K562 (cell line): ENCODE measurements around the gene VSIG10L2. TPM values are rescaled to one million over a fixed set of nuclear protein-coding genes. Genes with fewer than 3 reads are reported as not detected.

ENCODE experiments used
- CBX3 ChIP-seq, 2 experiments: IDR thresholded peaks; 1 replicate in 1 of 2; 2 replicates in 1 of 2; pipeline ENCODE4 v1.6.1; 2012; ENCODE audit warnings: inconsistent platforms in 2 of 2, low read length in 2 of 2, borderline replicate concordance in 1 of 2, control low read depth in 1 of 2
- GABPB1 ChIP-seq: sonication (generic); formaldehyde crosslinking; IDR thresholded peaks from 2 replicates; pipeline ENCODE4 v1.8.0; 2022; ENCODE audit warnings: mild to moderate bottlenecking, missing genetic modification reagents
- HSF4 ChIP-seq: fragments of 250-450 bp; sonication (Bioruptor Pico); IDR thresholded peaks from 2 replicates; pipeline ENCODE4 v2.1.2; 2022; ENCODE audit warnings: mild to moderate bottlenecking, moderate library complexity, borderline replicate concordance
- PRPF4 ChIP-seq: fragments of 200-400 bp; formaldehyde crosslinking; IDR thresholded peaks from one replicate; pipeline ENCODE4 v1.6.1; 2017; ENCODE audit warnings: low read length, low read depth, mild to moderate bottlenecking; ENCODE audit not compliant: insufficient read depth, poor library complexity, severe bottlenecking
- RBM15 ChIP-seq: fragments of 200-400 bp; formaldehyde crosslinking; IDR thresholded peaks from 2 replicates; pipeline ENCODE4 v1.6.1; 2018; ENCODE audit warnings: mild to moderate bottlenecking, low read length, moderate library complexity; ENCODE audit not compliant: insufficient read depth
- RBM17 ChIP-seq: fragments of 200-400 bp; formaldehyde crosslinking; IDR thresholded peaks from 2 replicates; pipeline ENCODE4 v1.6.1; 2017; ENCODE audit warnings: low read depth, mild to moderate bottlenecking, low read length, borderline replicate concordance
- SAP30 ChIP-seq: fragments of 200-600 bp; sonication (generic); IDR thresholded peaks from 2 replicates; pipeline ENCODE4 v1.6.1; 2012; ENCODE audit warnings: borderline replicate concordance, low read depth, mild to moderate bottlenecking, moderate library complexity, low read length, control low read depth, inconsistent platforms; ENCODE audit not compliant: insufficient read depth, poor library complexity, severe bottlenecking
- SMAD3 ChIP-seq: fragments of 450-650 bp; formaldehyde crosslinking; conservative IDR thresholded peaks from 2 replicates; pipeline ENCODE4 v1.4.0; 2020; ENCODE audit warnings: mild to moderate bottlenecking
- TCF7L2 ChIP-seq: fragments of 150-350 bp; IDR thresholded peaks from 2 replicates; pipeline ENCODE4 v1.6.1; 2016; ENCODE audit warnings: low read depth, mild to moderate bottlenecking, low read length, moderate library complexity
- ZNF197 ChIP-seq: fragments of 200-800 bp; sonication (Bioruptor generic); IDR thresholded peaks from 2 replicates; pipeline ENCODE4 v1.6.1; 2016; ENCODE audit warnings: low read depth, missing genetic modification characterization, missing compliant biosample characterization
- ZNF584 ChIP-seq: fragments of 200-800 bp; sonication (Bioruptor generic); IDR thresholded peaks from 2 replicates; pipeline ENCODE4 v1.6.1; 2016; ENCODE audit warnings: low read depth, mild to moderate bottlenecking, missing genetic modification characterization, missing compliant biosample characterization
- polyA plus RNA-seq, 8 experiments: library from polyadenylated mRNA; depleted of rRNA in 4 of 8; stranded (reverse) in 5 of 8; unstranded in 3 of 8; fragments of >200 nt; fragmentation: Nextera tagmentation in 2 of 8; fragmentation: Illumina TruSeq in 1 of 8; extraction: Ambion mirVana in 2 of 8; extraction: Trizol in 1 of 8; gene quantifications; 2 replicates each; pipeline versions ENCODE4 v1.2.1 to v1.2.3, GENCODE V29; 2011 to 2014; ENCODE audit warnings: inconsistent platforms in 1 of 8, missing spikeins in 1 of 8
- total RNA-seq, 7 experiments: library from RNA; depleted of rRNA in 6 of 7; stranded (reverse); fragments of >200 nt in 6 of 7; fragmentation: Illumina TruSeq in 2 of 7; extraction: Trizol in 2 of 7; gene quantifications; 2 replicates each; pipeline versions ENCODE4 v1.2.1 to v1.2.3, GENCODE V29; 2011 to 2021; ENCODE audit warnings: low replicate concordance in 1 of 7
- TF ChIP-seq, protein P1 (sequence below): sonication (generic); formaldehyde crosslinking; IDR thresholded peaks from 2 replicates; pipeline ENCODE4 v1.8.1; 2023; ENCODE audit warnings: mild to moderate bottlenecking, missing genetic modification reagents
- TF ChIP-seq, protein P2 (sequence below), 3 experiments: fragments of 200-800 bp in 1 of 3; fragments of 250-450 bp in 1 of 3; fragments of 450-650 bp in 1 of 3; sonication (Bioruptor Pico) in 1 of 3; sonication (Bioruptor generic) in 1 of 3; formaldehyde crosslinking in 1 of 3; IDR thresholded peaks; 2 replicates each; pipeline versions ENCODE4 v1.6.1 to v1.8.0; 2016 to 2022; ENCODE audit warnings: mild to moderate bottlenecking in 2 of 3, missing genetic modification characterization in 2 of 3, missing compliant biosample characterization in 1 of 3, moderate library complexity in 1 of 3

VSIG10L2 gene
- total and polyA plus RNA-seq, 9 of the 15 experiments (the other 6 are each of a cell fraction or from before 2014, with no cell fraction given) = not detected

DNA sequence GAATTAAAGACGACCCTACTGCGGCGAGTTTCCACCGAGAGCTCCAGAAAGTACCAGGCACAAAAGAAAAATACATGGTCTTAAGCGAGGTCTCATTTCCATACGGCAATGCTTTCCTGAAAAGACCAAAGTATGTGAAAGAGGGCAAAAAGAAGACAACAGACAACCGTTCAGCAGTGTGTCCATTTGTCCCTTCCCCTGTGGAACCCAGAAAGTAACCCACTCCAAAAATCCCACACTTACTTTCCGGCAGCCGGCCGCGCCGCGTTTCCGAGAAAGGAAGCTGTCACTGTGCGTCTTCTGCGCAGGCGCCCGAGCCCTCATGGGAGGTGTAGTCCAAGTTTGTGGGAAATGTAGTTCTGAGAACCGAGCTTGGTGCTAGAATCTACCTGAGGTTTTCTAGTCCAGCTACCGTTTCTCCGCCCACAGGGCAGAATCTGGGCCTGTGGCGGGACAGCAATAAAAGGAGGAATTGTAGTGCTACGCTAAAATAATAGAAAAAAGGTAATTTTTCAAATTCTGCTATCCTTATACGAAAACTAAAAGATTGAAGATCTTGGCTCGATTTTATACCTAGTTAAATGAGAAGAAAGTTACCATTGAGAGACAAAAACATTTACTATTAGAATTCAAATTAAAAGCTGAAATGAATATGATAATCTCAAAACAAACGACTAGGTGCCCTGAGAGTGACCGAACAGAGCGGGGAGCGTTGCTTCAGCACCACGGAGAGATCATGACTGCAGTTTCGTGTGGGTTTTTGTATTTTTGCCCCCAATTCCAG is 42.7 kb upstream of the VSIG10L2 start, which contains the start of gene PUS3 (continued):
- peak in 1 of 2 experiments; percentile 61; a peak in 2 of 3 replicates for TF ChIP-seq CBX3 (IDR thresholded peaks at IDR 0.05; ENCODE audit: borderline replicate concordance in 1 of 2, low read length in 2 of 2)
- no peak for TF ChIP-seq ZNF584 (CRISPR knock-in tag)
- no peak for TF ChIP-seq ZNF197 (CRISPR knock-in tag)
- TF ChIP-seq SMAD3 (CRISPR knock-in tag) = no peak
- no peak for TF ChIP-seq SAP30
- TF ChIP-seq, protein P1, sequence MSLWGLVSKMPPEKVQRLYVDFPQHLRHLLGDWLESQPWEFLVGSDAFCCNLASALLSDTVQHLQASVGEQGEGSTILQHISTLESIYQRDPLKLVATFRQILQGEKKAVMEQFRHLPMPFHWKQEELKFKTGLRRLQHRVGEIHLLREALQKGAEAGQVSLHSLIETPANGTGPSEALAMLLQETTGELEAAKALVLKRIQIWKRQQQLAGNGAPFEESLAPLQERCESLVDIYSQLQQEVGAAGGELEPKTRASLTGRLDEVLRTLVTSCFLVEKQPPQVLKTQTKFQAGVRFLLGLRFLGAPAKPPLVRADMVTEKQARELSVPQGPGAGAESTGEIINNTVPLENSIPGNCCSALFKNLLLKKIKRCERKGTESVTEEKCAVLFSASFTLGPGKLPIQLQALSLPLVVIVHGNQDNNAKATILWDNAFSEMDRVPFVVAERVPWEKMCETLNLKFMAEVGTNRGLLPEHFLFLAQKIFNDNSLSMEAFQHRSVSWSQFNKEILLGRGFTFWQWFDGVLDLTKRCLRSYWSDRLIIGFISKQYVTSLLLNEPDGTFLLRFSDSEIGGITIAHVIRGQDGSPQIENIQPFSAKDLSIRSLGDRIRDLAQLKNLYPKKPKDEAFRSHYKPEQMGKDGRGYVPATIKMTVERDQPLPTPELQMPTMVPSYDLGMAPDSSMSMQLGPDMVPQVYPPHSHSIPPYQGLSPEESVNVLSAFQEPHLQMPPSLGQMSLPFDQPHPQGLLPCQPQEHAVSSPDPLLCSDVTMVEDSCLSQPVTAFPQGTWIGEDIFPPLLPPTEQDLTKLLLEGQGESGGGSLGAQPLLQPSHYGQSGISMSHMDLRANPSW (CRISPR knock-in tag) = no peak
- no peak for TF ChIP-seq RBM15
- TF ChIP-seq RBM17 = no peak
- TF ChIP-seq HSF4 (CRISPR knock-in tag) = no peak
- TF ChIP-seq TCF7L2 = no peak
- no peak for TF ChIP-seq PRPF4
- TF ChIP-seq, protein P2, sequence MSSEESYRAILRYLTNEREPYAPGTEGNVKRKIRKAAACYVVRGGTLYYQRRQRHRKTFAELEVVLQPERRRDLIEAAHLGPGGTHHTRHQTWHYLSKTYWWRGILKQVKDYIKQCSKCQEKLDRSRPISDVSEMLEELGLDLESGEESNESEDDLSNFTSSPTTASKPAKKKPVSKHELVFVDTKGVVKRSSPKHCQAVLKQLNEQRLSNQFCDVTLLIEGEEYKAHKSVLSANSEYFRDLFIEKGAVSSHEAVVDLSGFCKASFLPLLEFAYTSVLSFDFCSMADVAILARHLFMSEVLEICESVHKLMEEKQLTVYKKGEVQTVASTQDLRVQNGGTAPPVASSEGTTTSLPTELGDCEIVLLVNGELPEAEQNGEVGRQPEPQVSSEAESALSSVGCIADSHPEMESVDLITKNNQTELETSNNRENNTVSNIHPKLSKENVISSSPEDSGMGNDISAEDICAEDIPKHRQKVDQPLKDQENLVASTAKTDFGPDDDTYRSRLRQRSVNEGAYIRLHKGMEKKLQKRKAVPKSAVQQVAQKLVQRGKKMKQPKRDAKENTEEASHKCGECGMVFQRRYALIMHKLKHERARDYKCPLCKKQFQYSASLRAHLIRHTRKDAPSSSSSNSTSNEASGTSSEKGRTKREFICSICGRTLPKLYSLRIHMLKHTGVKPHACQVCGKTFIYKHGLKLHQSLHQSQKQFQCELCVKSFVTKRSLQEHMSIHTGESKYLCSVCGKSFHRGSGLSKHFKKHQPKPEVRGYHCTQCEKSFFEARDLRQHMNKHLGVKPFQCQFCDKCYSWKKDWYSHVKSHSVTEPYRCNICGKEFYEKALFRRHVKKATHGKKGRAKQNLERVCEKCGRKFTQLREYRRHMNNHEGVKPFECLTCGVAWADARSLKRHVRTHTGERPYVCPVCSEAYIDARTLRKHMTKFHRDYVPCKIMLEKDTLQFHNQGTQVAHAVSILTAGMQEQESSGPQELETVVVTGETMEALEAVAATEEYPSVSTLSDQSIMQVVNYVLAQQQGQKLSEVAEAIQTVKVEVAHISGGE (CRISPR knock-in tag; IDR thresholded peaks at IDR 0.05) = peak in 1 of 3 experiments; percentile 73; a peak in 2 of 6 replicates
- peak; percentile 69 for TF ChIP-seq GABPB1 (CRISPR knock-in tag)
